ENCODE data around the gene ZKSCAN3. TPM values are rescaled to one million over a fixed set of nuclear protein-coding genes. Genes with fewer than 3 reads are reported as not detected.
"Not testable (repeated sequence)": the region's sequence is repeated elsewhere in the genome, so short reads cannot be mapped to it uniquely, and the experiment has no call there.

ZKSCAN3 gene
- 6.2 TPM for total RNA-seq

DNA sequence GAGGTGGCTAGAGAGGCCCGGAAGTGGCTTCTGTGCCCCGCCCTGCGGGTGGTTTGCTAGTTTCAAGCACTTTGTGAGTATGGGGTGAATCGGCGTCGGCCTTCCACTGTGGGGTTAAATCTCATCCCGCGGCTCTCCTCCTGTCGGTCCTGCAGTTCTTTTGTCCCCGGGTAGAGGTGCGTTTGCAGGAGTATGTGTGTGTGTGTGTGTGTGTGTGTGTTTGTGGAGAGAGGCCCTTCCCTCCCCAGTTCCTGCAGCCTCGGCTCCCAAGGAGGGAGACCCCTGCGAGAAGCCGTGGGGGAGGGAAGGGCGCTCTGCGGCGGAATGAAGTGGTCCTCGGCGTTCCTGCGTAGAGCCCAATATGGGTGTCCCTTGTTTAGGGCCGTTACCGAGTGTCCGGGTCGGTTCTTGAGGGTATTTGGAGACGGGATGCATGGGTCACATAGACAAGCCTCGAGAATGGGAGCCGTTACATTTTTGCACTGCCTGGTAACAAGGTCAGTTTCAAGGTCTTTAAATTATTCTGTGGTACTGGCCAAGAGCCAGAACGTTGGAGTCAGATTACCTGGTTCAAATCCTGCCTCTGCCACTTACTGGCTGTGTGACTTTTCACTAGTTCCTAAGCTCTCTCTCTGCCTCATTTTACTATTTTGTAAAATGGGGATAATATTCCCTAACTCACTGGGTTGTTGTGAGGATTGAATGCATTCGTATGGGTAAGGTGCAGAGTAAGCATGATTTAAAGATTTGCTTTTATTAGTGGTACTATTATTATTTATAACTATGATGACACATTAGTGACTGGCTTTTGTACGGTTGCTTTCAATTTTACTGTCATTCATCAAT lies at the start of gene ZKSCAN3:
TSS of gene ZKSCAN3 (plus strand) at position 56 of the 846 bp plus-strand sequence. CDS start 9,640 bp downstream, outside the sequence.
- peak; percentile 40 to 89 (median 85) for DNase-seq (ENCODE audit: low read depth in 2 of 3, low spot score in 2 of 3)

DNA sequence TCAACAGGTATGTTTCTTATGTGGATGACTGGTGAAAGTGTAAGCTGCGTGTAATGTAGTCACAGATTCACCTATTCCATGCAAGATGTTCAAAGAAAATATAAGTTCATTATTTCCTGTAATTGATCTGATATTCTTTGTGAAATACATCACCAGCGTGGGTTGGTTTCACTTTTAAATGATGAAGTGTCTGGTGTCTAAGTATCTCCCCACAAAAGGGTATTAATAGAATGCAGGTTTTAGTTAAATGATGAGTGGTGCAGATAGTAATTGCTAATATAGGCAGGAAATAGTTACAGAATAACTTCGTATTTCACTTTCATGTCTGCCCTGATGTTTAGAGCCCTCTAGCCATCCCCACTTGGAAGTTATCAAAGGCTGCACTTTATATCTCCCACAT lies 46.2 kb upstream of the ZKSCAN3 start:
- no peak for DNase-seq (ENCODE audit: low read depth in 2 of 3, low spot score in 2 of 3)

DNA sequence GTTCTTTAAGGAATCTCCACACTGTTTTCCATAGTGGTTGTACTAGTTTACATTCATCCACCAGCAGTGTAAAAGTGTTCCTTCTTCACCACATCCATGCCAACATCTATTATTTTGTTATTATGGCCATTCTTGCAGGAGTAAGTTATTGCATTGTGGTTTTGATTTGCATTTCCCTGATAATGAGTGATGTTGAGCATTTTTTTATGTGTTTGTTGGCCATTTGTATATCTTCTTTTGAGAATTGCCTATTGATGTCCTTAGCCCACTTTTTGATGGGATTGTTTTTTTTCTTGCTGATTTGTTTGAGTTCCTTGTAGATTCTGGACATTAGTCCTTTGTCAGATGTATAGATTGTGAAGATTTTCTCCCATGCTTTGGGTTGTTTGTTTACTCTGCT lies 43.4 kb upstream of the ZKSCAN3 start:
- DNase-seq (ENCODE audit: low read depth in 2 of 3, low spot score in 2 of 3), result not testable (repeated sequence)

DNA sequence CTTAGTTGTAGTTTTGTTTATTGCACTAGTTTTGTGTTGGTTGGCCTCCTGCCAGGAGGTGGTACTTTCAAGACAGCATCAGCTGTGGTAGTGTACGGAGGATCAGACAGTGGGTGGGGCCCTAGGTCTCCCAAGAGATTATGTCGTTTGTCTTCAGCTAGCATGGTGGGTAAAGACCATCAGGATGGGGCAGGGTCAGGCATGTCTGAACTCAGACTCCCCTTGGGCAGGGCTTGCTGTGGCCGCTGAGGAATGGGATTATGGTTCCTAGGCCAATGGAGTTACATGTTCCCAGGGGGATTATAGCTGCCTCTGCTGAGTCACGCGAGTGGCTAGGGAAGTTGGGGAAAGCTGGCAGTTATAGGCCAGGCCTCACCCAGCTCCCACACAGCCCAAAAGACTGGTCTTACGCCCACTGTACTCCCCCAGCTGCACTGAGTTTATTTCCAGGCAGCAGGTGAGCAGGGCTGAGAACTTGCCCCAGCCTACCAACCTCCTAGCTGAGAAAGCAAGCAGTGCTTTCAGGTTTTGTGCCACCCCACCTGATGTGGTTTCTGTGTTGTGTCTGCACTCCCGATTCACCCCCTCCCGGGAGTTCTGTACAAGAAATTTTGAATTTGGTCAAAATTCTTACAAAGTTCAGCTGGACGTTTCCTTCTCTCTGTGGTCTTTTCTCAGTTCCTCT lies 38.5 kb upstream of the ZKSCAN3 start:
- DNase-seq (ENCODE audit: low read depth in 2 of 3, low spot score in 2 of 3), result no peak

DNA sequence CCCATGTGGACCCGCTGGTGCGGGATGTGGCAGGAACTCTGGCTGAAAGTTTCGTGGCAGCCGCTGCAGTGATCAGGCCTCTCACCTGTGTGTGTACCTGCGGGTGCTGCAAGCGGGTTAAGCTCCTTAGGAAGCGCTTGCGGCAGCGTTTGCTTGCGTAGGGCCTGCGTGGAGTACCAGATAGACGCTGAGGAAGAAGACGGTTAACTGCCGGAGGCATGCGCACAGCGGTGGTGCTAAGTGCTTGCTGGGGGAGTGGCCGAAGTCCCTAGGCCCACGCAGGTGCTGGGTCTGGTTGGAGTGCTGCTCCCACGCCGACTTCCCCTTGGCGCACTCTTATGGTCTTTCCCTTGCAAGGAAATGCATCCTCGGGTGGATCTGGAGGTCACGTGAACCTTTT lies 36.8 kb upstream of the ZKSCAN3 start:
- DNase-seq (ENCODE audit: low read depth in 2 of 3, low spot score in 2 of 3), result no peak

DNA sequence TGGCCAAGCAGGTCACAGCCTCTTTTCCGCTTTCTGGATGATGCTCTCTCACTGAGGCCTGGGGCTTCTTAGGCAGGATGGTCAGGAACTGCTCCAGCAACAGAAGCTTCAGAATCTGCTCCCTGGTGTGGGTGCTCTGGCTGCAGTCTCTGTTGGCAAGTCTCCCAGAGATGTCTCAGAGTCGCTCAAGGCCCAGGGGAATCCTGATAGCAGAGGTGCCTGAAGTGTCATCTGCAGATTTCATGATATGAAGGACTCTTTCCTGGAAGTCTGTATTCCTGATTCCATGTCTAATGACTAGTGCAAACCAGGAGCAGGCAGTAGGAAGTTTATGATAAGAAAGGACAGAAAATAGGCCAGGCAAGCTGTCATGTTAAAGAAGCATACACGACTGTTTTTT lies 34.1 kb upstream of the ZKSCAN3 start:
- DNase-seq (ENCODE audit: low read depth in 2 of 3, low spot score in 2 of 3), result no peak

DNA sequence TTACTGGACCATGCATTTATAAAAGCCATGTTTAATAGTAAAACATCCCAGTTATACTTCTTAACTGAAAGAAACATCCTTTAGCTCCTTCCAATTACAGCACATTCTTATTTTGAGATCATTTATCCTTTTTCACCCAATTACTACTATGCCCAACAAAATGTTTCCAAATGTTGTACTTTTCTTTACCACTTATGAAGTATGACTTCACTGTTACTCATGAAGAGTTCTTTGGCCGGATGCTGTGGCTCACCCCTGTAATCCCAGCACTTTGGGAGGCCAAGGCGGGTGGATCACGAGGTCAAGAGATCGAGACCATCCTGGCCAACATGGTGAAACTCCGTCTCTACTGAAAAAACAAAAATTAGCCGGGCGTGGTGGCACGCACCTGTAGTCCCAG lies 31.9 kb upstream of the ZKSCAN3 start:
- DNase-seq (ENCODE audit: low read depth in 2 of 3, low spot score in 2 of 3), result not testable (repeated sequence)

DNA sequence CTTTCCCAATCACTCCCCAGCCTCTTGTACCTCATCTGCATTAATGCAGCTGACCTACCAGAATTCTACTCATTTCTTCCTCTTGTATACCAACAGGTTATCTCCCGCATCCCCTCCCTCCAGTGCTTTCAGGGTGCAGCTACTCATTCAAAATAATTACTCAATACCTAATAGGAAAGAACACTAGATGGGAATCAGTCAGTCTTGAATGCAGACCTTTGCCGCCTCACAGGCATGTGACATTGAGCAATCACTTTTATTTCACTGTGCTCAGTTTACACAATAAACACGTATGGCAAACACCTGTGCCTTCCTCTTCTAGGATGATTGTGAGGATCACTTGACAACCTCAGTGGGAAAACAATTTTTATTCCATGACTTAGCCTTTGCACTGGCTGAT lies 27.1 kb upstream of the ZKSCAN3 start:
- DNase-seq (ENCODE audit: low read depth in 2 of 3, low spot score in 2 of 3), result no peak

DNA sequence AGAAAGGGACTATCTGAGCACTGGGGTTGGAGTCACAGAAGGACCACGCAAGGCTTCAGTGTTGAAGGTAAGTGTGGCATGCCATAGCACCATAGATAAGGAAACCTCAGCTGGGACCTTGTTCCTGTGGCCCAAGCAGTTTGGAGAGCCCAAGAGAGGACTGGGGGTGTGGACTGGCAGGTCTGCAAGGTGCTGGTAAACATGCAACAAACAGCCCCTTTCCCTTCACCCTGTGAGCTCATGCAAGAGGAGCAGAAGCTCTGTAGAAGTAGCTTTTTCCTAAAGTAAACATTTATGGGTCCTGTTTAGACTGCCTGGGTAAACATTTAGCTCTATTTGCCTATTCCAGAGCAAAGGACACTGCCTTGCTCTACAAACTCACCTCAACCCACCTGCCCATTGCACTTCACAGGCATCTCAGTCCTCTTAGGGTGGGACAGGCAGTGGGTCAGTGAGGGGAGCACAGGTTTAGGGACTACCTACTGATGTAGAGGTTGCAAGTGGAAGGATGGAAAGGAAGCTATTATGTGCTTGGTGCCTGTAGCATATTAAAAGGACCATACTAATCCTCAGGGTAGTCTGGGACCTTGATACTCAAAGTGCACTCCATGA lies 25.8 kb upstream of the ZKSCAN3 start:
- DNase-seq (ENCODE audit: low read depth in 2 of 3, low spot score in 2 of 3), result no peak

DNA sequence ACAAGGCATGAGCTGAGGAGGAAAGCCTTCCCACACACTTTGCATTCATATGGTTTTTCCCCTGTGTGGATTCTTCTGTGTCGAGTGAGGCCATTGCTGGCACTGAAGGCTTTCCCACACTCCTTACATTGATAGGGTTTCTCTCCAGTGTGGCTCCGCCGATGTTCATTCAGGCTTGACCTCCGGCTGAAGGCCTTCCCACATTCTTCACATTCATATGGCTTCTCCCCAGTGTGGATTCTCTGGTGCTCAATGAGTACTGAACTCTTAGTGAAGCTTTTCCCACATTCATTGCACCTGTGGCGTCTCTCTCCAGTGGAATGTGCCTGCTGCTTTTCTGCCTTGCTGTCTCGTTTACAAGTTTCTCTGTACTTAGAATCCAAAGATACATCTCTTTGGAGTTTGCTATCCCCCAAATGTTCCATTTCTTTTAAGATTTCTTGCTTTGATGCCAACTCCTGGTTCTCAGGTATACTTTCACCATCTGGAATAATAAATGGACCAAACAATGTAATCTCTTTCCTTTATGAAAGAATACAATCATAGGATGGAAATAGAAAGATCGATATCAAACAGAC lies 23.3 kb upstream of the ZKSCAN3 start:
- DNase-seq (ENCODE audit: low read depth in 2 of 3, low spot score in 2 of 3), result no peak

DNA sequence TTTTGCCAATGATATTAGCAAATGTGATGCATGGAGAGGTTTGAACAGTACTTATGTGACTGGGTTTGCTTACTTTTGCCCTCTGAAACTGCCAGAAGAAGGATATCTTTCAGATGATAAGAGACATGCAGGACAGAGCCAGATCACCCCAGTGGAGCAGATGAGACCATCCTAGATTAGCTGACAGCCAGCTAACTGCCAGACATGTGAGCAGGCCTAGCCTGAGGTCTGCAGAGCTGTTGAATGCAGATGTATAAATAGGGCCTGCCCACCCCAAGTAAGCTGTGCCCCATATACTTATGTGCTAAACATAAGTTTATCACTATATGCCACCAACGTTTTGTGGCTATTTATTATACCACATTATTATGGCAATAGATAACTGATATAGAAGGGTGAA lies 19.7 kb upstream of the ZKSCAN3 start:
- DNase-seq (ENCODE audit: low read depth in 2 of 3, low spot score in 2 of 3), result no peak

DNA sequence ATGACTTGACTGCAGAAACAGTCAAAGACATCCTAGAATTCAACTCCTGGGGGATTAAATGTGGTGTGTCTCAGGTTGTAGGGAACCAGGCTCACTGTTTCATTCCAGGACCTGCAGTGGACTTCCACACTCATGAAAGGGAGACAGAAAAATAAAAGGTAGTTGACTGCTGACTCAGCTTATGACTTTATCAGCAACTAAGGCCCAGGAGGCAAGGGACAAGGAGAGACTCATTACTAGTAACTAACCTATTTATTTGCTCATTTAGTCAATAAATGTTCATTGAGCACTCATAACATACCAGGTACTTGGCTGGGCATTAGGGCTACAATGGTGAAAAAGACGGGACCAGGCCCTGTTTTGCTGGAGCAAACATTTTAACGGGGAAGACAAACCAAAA lies 16.7 kb upstream of the ZKSCAN3 start:
- no peak for DNase-seq (ENCODE audit: low read depth in 2 of 3, low spot score in 2 of 3)

DNA sequence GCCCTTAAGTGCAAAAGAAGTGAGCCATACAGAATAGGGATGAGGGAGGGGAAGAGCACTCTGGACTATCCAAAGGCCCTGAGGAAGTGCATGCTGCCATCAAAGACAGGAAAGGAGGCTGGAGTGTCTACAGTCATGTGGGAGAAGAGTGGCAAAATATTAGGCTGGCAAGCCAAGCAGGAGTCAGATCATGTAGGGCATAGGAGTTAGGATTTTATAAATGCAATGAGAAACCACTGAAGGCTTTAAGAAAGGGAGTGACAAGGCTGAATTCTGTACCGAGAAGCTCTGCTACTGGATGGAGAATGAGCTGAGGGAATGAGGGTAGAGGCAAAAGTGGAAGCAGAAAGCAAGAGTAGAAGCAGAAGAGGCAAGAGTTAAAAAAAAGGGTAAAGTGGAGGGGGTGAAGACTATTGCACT lies 16.1 kb upstream of the ZKSCAN3 start:
- no peak for DNase-seq (ENCODE audit: low read depth in 2 of 3, low spot score in 2 of 3)

DNA sequence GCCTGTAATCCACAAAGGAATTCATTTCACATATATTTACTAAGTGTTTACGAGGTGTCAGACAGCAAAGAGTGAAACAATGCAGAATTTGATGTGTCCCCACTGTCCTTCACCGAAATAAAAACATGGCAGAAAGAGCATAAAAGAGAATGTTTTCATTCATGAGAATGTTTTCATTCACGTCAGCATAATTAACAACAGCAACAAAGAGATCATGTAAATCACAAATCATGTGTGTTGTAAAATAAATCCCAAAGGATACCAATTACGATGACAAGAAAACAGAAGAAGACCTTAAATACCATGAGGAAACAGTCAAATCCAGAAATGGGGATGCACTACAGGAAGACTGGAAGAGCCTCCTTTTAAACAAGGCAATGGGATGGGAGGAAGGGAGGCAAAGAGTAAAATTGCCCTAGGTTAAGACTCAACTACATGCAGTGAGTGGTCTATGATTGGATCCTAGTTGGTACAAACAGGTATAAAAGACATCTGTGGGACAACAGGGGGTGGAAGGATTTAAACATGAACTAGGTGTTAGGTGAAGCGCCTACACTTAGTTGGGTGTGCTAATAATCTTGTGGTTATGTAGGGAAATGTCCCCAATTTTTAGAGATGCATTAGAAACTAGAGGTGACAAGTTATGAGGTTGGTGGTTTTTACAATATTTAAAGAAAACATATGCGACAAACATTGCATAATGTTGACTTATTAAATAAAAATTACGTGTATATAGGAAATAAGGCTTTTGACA lies 15.3 kb upstream of the ZKSCAN3 start:
- DNase-seq (ENCODE audit: low read depth in 2 of 3, low spot score in 2 of 3), result no peak

DNA sequence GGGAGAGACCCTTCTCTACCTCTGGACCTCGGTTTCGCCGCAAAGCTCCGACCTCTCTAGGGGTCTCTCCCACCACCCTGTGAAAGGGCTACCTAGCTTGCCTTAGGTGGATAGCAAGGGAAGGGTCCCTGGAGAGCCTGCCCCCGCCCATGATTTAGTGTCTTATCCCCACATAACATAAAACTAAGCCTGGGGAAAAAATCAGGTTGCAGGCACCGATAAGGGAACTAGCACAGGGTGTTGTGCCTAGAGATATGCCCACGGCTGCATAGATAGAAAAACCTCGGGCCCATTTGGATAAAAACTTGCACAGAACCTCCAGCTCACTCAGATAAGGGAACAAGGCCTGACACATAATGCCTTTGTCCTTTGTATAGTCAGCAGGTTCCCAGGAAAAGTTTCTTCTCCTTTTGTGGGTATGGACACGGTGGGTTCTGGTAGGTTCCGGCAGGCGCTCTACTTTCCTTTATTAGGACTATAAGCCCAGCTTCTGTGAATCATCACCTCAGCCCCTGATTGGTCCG lies 14.6 kb upstream of the ZKSCAN3 start:
- DNase-seq (ENCODE audit: low read depth in 2 of 3, low spot score in 2 of 3), result no peak

DNA sequence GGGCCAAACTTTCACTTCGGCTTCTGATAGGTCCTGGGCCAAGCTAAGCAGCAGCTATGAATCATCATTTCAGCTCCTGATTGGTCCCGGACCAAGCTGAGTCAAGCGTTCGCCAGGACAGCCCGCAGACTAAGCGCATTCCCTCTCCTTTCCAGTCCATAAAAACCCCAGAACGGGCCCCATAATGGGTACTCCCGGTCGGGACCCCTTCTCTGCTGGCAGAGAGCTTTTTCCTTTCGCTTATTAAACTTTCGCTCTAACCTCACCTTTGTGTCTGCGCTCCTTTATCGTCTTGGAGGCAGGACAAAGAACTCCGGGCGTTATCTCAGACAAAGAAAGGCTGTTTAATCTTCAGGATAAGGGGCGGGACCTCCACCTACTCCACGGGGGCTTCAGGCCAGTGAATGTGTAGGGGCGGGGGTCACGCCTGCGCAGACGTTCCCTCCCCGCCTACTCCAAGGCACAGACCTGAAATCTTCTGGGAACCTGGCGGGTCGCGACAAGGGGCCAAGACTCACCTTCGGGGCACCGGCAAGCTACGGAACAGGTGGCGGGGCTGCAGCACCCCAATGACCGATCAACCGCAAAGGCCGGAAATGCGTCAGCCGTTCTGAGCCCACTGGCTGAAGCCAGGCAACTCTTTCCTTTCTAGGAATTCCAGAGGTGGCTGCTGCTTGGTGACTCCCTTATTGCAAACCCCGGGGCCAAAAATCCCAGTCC lies 14.0 kb upstream of the ZKSCAN3 start, which contains the start of gene ZSCAN31:
TSS of gene ZSCAN31 (minus strand) at position 585 of the 720 bp plus-strand sequence. CDS start 6,465 bp downstream, outside the sequence.
- DNase-seq (ENCODE audit: low read depth in 2 of 3, low spot score in 2 of 3), result peak; percentile 52 to 99 (median 98)

DNA sequence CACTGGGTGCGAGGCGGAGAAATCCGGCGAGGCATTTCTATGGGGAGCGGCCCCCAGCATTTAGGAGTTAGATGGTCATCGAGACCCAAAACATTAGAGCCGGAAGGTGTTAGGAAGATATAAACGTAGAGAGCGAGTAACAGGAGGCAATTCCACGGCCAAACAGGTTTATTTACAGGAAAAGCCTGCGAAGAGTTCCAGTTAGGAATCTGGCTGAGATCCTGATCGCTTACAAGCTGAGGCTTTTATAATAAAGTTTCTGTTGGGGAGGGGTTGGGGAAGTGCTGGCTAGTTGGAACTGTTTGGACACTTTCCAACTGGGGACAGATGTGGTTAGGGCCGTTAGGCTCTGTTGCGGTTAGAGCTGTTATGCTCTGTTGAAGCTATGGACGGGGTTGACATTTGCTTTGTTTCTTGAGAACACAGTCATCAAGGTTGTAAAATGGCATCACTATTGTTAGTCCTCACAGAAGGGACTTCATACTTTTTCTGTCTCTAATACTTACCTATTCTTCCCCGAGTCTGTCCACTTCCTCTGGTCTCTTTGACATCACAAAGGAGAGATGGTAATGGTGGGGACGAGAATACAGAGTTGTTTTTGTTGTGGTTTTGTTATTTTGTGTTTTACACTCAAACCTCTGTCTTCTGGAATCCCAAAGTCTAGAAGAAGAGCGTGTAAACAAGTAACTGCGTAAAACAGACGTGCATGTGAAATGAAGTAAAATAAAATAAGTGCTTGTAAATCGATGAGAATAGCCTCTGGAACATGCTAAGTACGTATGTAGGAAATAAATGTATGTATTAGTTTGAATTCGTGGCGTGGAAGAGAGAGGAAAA lies 13.2 kb upstream of the ZKSCAN3 start:
- peak; percentile 22 to 98 (median 87) for DNase-seq (ENCODE audit: low read depth in 2 of 3, low spot score in 2 of 3)

DNA sequence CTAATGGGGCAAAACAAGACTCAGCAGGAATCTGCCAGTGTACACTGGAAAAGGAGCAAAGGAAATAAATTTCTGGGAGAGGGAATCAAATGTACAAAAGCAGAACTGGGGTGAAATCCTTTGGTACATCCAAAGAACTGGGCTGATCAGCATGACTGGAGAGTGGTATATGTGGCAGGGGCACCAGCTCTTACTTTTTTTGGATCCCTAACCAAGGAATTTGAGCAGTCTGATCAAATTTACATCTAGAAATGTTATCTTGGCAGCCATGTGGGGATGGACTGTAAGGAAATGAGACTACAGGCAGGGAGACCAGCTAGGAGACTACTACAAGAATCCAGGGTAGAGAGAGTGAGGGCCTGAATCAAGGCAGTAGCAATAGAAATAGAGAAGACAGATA lies 12.6 kb upstream of the ZKSCAN3 start:
- DNase-seq (ENCODE audit: low read depth in 2 of 3, low spot score in 2 of 3), result no peak

All from hematopoietic multipotent progenitor cell (in vitro differentiated cells).